SK-N-SH treated with all-trans-retinoic acid at 6 μM for 48 hours (cell line): ENCODE data around the gene ASCC1.

ENCODE experiments used
- ARNTL ChIP-seq: fragments of 450-650 bp; formaldehyde crosslinking; IDR thresholded peaks from 2 replicates; pipeline ENCODE4 v1.5.0; 2020; ENCODE audit warnings: low read depth, mild to moderate bottlenecking, moderate library complexity, borderline replicate concordance
- CSDC2 ChIP-seq: fragments of 250-450 bp; sonication (Bioruptor Pico); IDR thresholded peaks from 2 replicates; pipeline ENCODE4 v1.5.0; 2020; ENCODE audit warnings: mild to moderate bottlenecking, moderate library complexity
- PATZ1 ChIP-seq: fragments of 250-450 bp; sonication (Bioruptor Pico); IDR thresholded peaks from 2 replicates; pipeline ENCODE4 v1.8.0; 2020; ENCODE audit warnings: mild to moderate bottlenecking, moderate library complexity, borderline replicate concordance
- RARB ChIP-seq: fragments of 250-450 bp; sonication (Bioruptor Pico); IDR thresholded peaks from 2 replicates; pipeline ENCODE4 v1.8.0; 2021; ENCODE audit warnings: mild to moderate bottlenecking, moderate library complexity
- SNAI2 ChIP-seq: fragments of 250-450 bp; sonication (Bioruptor Pico); IDR thresholded peaks from 2 replicates; pipeline ENCODE4 v1.5.0; 2020; ENCODE audit warnings: mild to moderate bottlenecking, moderate library complexity
- TCF4 ChIP-seq: fragments of 250-450 bp; sonication (Bioruptor Pico); IDR thresholded peaks from 2 replicates; pipeline ENCODE4 v1.8.0; 2021; ENCODE audit warnings: mild to moderate bottlenecking, moderate library complexity, borderline replicate concordance
- ZFP3 ChIP-seq: fragments of 250-450 bp; sonication (Bioruptor Pico); IDR thresholded peaks from 2 replicates; pipeline ENCODE4 v1.5.0; 2020; ENCODE audit warnings: mild to moderate bottlenecking, moderate library complexity
- ZFP30 ChIP-seq: fragments of 450-650 bp; formaldehyde crosslinking; IDR thresholded peaks from 2 replicates; pipeline ENCODE4 v1.5.0; 2022; ENCODE audit warnings: mild to moderate bottlenecking, moderate library complexity
- ZNF565 ChIP-seq: fragments of 450-650 bp; formaldehyde crosslinking; conservative IDR thresholded peaks from 2 replicates; pipeline ENCODE4 v1.5.0; 2020; ENCODE audit warnings: low read depth, mild to moderate bottlenecking, moderate library complexity
- ZNF8 ChIP-seq: fragments of 450-650 bp; formaldehyde crosslinking; IDR thresholded peaks from 2 replicates; pipeline ENCODE4 v1.5.0; 2020; ENCODE audit warnings: mild to moderate bottlenecking, moderate library complexity

GRCh38 chr10:72234560-72235095, 18.6 kb upstream of the ASCC1 start:
- TF ChIP-seq RARB (CRISPR knock-in tag) (no peak), ZFP30 (no peak), ARNTL (no peak), ZFP3 (CRISPR knock-in tag) (no peak), PATZ1 (no peak), CSDC2 (CRISPR knock-in tag) (no peak), ZNF8 (CRISPR knock-in tag) (no peak), ZNF565 (CRISPR knock-in tag) (no peak), TCF4 (no peak), SNAI2 (CRISPR knock-in tag) (no peak)
